ENCODE results near the gene CD83.

DNA sequence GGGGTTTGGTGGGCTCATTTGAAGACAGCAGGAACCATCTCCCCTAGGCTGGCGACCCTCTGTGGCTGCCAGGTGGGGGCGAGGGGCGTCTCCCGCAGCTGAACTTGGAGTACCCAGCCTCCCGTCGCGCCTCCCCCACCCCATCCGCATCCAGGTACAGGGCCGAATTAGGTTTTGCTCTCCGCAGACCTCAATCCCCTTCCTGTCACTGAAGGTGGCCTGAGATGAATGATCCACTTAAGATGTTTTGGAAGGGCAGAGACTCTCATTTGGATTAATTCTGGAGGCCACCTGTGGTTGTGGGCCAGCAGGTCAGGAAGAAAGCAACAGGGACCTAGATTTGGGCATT, 493 bp downstream of the CD83 start:
- TF ChIP-seq, protein P1, sequence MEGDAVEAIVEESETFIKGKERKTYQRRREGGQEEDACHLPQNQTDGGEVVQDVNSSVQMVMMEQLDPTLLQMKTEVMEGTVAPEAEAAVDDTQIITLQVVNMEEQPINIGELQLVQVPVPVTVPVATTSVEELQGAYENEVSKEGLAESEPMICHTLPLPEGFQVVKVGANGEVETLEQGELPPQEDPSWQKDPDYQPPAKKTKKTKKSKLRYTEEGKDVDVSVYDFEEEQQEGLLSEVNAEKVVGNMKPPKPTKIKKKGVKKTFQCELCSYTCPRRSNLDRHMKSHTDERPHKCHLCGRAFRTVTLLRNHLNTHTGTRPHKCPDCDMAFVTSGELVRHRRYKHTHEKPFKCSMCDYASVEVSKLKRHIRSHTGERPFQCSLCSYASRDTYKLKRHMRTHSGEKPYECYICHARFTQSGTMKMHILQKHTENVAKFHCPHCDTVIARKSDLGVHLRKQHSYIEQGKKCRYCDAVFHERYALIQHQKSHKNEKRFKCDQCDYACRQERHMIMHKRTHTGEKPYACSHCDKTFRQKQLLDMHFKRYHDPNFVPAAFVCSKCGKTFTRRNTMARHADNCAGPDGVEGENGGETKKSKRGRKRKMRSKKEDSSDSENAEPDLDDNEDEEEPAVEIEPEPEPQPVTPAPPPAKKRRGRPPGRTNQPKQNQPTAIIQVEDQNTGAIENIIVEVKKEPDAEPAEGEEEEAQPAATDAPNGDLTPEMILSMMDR (IDR thresholded peaks at IDR 0.05; ENCODE audit: poor library complexity), result no peak
- no peak for TF ChIP-seq EZH2 (IDR thresholded peaks at IDR 0.05; ENCODE audit: borderline replicate concordance)
- no peak for TF ChIP-seq EZH2phosphoT487 (IDR thresholded peaks at IDR 0.05; ENCODE audit: low read depth, severe bottlenecking, unreplicated experiment)

Measured in hepatocyte (in vitro differentiated cells).